Activated T-cell treated with anti-CD3 and anti-CD28 coated beads, Interleukin-2, amount 50 U/mL, for 72 hours (primary cell): ENCODE data around the gene ODAM. TPM values are rescaled to one million over a fixed set of nuclear protein-coding genes. Genes with fewer than 3 reads are reported as not detected.

Experiments
- ATAC-seq, 2 donors: fragments of 150-1000 bp; cut with Tn5 transposase; replicated peaks in 1 of 2; 2 replicates each; pipeline ENCODE4 v1.10.0; 2021; ENCODE audit warnings: moderate library complexity in 2 of 2, mild to moderate bottlenecking in 1 of 2
- DNase-seq, 2 donors: peaks; one replicate each; pipeline ENCODE4 v3.0.0; 2021 to 2022; ENCODE audit warnings: mixed read lengths in 1 of 2
- H3K27ac Mint-ChIP-seq: one replicate; pipeline ENCODE4 v1.8.0; 2022; ENCODE audit warnings: mild to moderate bottlenecking, moderate library complexity, mixed read lengths
- H3K27me3 Mint-ChIP-seq: one replicate; pipeline ENCODE4 v1.8.0; 2022; ENCODE audit warnings: low read depth, mixed read lengths
- H3K36me3 Mint-ChIP-seq, 2 donors: one replicate each; pipeline ENCODE4 v1.8.0; 2022; ENCODE audit warnings: mixed read lengths in 2 of 2, mild to moderate bottlenecking in 1 of 2; ENCODE audit not compliant: insufficient read depth in 2 of 2
- H3K4me1 Mint-ChIP-seq: one replicate; pipeline ENCODE4 v1.8.0; 2022; ENCODE audit warnings: low read depth, mixed read lengths
- H3K4me3 Mint-ChIP-seq, 2 donors: one replicate each; pipeline ENCODE4 v1.8.0; 2022; ENCODE audit warnings: mild to moderate bottlenecking in 2 of 2, mixed read lengths in 2 of 2, moderate library complexity in 2 of 2
- H3K9me3 Mint-ChIP-seq, 2 donors: one replicate each; pipeline ENCODE4 v1.8.0; 2022; ENCODE audit warnings: mixed read lengths in 2 of 2
- total RNA-seq, 2 donors: library from RNA; stranded (reverse); gene quantifications; one replicate each; pipeline ENCODE4 v1.2.3, GENCODE V29; 2022

Gene ODAM
- total RNA-seq, result not detected

- no peak for DNase-seq
- Mint-ChIP-seq H3K36me3 (no peaks in the 10 kb centered on the region), H3K9me3 (no peaks in the 10 kb centered on the region), H3K27ac (no peak within 1 kb of the TSS), H3K4me3 (no peak within 1 kb of the TSS), H3K27me3 (no peaks in the 10 kb centered on the region), H3K4me1 (no peaks in the 10 kb centered on the region)
- ATAC-seq, result no peak
These were observed at the start of gene ODAM for GRCh38 chr4:70195425-70195824. Gene ODAM (plus strand): TSS chr4:70195725. CDS start chr4:70196544, 819 bp downstream.

- Mint-ChIP-seq H3K27me3 (no peaks in the 10 kb centered on the region), H3K4me3 (no peak overlapping the region), H3K4me1 (no peaks in the 10 kb centered on the region), H3K9me3 (no peaks in the 10 kb centered on the region), H3K27ac (no peak overlapping the region), H3K36me3 (no peaks in the 10 kb centered on the region)
- ATAC-seq, result no peak
- no peak for DNase-seq
These were observed 44.3 kb upstream of the ODAM start for GRCh38 chr4:70151271-70151670.

GRCh38 chr4:70152088-70152487 is 43.4 kb upstream of the ODAM start:
- Mint-ChIP-seq H3K36me3 (no peaks in the 10 kb centered on the region), H3K27ac (no peak overlapping the region), H3K4me3 (no peak overlapping the region), H3K9me3 (no peaks in the 10 kb centered on the region), H3K4me1 (no peaks in the 10 kb centered on the region), H3K27me3 (no peaks in the 10 kb centered on the region)
- DNase-seq, result no peak
- ATAC-seq, result no peak

GRCh38 chr4:70153937-70154336 is 41.6 kb upstream of the ODAM start, which contains the start of gene PRR27:
Gene PRR27 (plus strand): TSS chr4:70154237. CDS start chr4:70154376, 139 bp downstream.
- Mint-ChIP-seq H3K4me1 (no peaks in the 10 kb centered on the region), H3K27ac (peak within 1 kb of the TSS; percentile 46), H3K27me3 (no peaks in the 10 kb centered on the region), H3K4me3 (no peak within 1 kb of the TSS), H3K9me3 (no peaks in the 10 kb centered on the region), H3K36me3 (no peaks in the 10 kb centered on the region)
- no peak for DNase-seq
- no peak for ATAC-seq

- H3K9me3 Mint-ChIP-seq, result no peaks in the 10 kb centered on the region
- no peaks in the 10 kb centered on the region for H3K36me3 Mint-ChIP-seq
- H3K27ac Mint-ChIP-seq, result no peak overlapping the region
- no peaks in the 10 kb centered on the region for H3K27me3 Mint-ChIP-seq
- H3K4me1 Mint-ChIP-seq, result no peaks in the 10 kb centered on the region
- H3K4me3 Mint-ChIP-seq, result no peak overlapping the region
- ATAC-seq (no peak), DNase-seq (no peak)
These were observed 36.9 kb upstream of the ODAM start for GRCh38 chr4:70158576-70158975.

GRCh38 chr4:70177090-70177489 is 18.4 kb upstream of the ODAM start:
- Mint-ChIP-seq H3K27ac (no peak overlapping the region), H3K27me3 (no peaks in the 10 kb centered on the region), H3K4me1 (no peaks in the 10 kb centered on the region), H3K9me3 (no peaks in the 10 kb centered on the region), H3K4me3 (no peak overlapping the region), H3K36me3 (no peaks in the 10 kb centered on the region)
- ATAC-seq, result no peak
- DNase-seq, result no peak

GRCh38 chr4:70178075-70178660 is 17.4 kb upstream of the ODAM start:
- no peak overlapping the region for H3K4me3 Mint-ChIP-seq
- no peak for ATAC-seq
- H3K9me3 Mint-ChIP-seq, result no peaks in the 10 kb centered on the region
- H3K4me1 Mint-ChIP-seq, result no peaks in the 10 kb centered on the region
- no peak for DNase-seq
- H3K27me3 Mint-ChIP-seq, result no peaks in the 10 kb centered on the region
- no peak overlapping the region for H3K27ac Mint-ChIP-seq
- H3K36me3 Mint-ChIP-seq, result no peaks in the 10 kb centered on the region

GRCh38 chr4:70179811-70180210 is 15.7 kb upstream of the ODAM start:
- no peaks in the 10 kb centered on the region for H3K36me3 Mint-ChIP-seq
- H3K4me3 Mint-ChIP-seq, result no peak overlapping the region
- H3K9me3 Mint-ChIP-seq, result no peaks in the 10 kb centered on the region
- H3K27ac Mint-ChIP-seq, result no peak overlapping the region
- DNase-seq (no peak), ATAC-seq (no peak)
- no peaks in the 10 kb centered on the region for H3K4me1 Mint-ChIP-seq
- no peaks in the 10 kb centered on the region for H3K27me3 Mint-ChIP-seq

GRCh38 chr4:70181864-70182263 is 13.7 kb upstream of the ODAM start:
- H3K27me3 Mint-ChIP-seq, result no peaks in the 10 kb centered on the region
- no peak overlapping the region for H3K27ac Mint-ChIP-seq
- no peaks in the 10 kb centered on the region for H3K9me3 Mint-ChIP-seq
- ATAC-seq (no peak), DNase-seq (no peak)
- no peaks in the 10 kb centered on the region for H3K36me3 Mint-ChIP-seq
- no peak overlapping the region for H3K4me3 Mint-ChIP-seq
- no peaks in the 10 kb centered on the region for H3K4me1 Mint-ChIP-seq

GRCh38 chr4:70182517-70183167 is 12.9 kb upstream of the ODAM start:
- H3K27ac Mint-ChIP-seq, result no peak overlapping the region
- no peak overlapping the region for H3K4me3 Mint-ChIP-seq
- H3K36me3 Mint-ChIP-seq, result no peaks in the 10 kb centered on the region
- no peak for DNase-seq
- H3K27me3 Mint-ChIP-seq, result no peaks in the 10 kb centered on the region
- no peaks in the 10 kb centered on the region for H3K4me1 Mint-ChIP-seq
- no peaks in the 10 kb centered on the region for H3K9me3 Mint-ChIP-seq
- no peak for ATAC-seq

- Mint-ChIP-seq H3K4me3 (no peak overlapping the region), H3K4me1 (no peaks in the 10 kb centered on the region), H3K9me3 (no peaks in the 10 kb centered on the region), H3K27ac (no peak overlapping the region), H3K36me3 (no peaks in the 10 kb centered on the region), H3K27me3 (no peaks in the 10 kb centered on the region)
- ATAC-seq (no peak), DNase-seq (peak; percentile 14 to 23)
These were observed 12.2 kb upstream of the ODAM start for GRCh38 chr4:70183168-70183939.

- ATAC-seq, result no peak
- no peak for DNase-seq
- Mint-ChIP-seq H3K36me3 (no peaks in the 10 kb centered on the region), H3K27ac (no peak overlapping the region), H3K27me3 (no peaks in the 10 kb centered on the region), H3K9me3 (no peaks in the 10 kb centered on the region), H3K4me1 (no peaks in the 10 kb centered on the region), H3K4me3 (no peak overlapping the region)
These were observed 11.6 kb upstream of the ODAM start for GRCh38 chr4:70183940-70184246.

GRCh38 chr4:70187216-70187615 is 8.3 kb upstream of the ODAM start:
- DNase-seq (no peak), ATAC-seq (no peak)
- no peak overlapping the region for H3K27ac Mint-ChIP-seq
- no peaks in the 10 kb centered on the region for H3K4me1 Mint-ChIP-seq
- no peak overlapping the region for H3K4me3 Mint-ChIP-seq
- no peaks in the 10 kb centered on the region for H3K9me3 Mint-ChIP-seq
- H3K36me3 Mint-ChIP-seq, result no peaks in the 10 kb centered on the region
- H3K27me3 Mint-ChIP-seq, result no peaks in the 10 kb centered on the region
